Gastrocnemius medialis (tissue), 4 donors: Measurements from ENCODE around the gene FBXO42.

Experiments
- CTCF ChIP-seq, 5 experiments: fragments of 450-650 bp in 3 of 5; fragments of 200-600 bp in 2 of 5; sonication (generic) in 2 of 5; IDR thresholded peaks in 4 of 5; conservative IDR thresholded peaks in 1 of 5; 1 replicate in 4 of 5; 2 replicates in 1 of 5; pipeline ENCODE4 v1.5.1; 2016 to 2019; ENCODE audit warnings: antibody characterized with exemption in 5 of 5, mild to moderate bottlenecking in 3 of 5, moderate library complexity in 3 of 5
- POLR2A ChIP-seq, 2 donors: fragments of 450-650 bp; IDR thresholded peaks; one replicate each; pipeline ENCODE4 v1.6.1; 2017; ENCODE audit warnings: antibody characterized with exemption in 2 of 2, mild to moderate bottlenecking in 2 of 2, moderate library complexity in 2 of 2

GRCh38 chr1:16315437-16315836 is 36.8 kb downstream of the FBXO42 start:
- no peak for TF ChIP-seq CTCF (IDR thresholded peaks at IDR 0.05 in 4 of 5, conservative IDR thresholded peaks at IDR 0.05 in 1 of 5)
- TF ChIP-seq POLR2A (IDR thresholded peaks at IDR 0.05), result no peak
